Umbilical cord (tissue), 2 donors: ENCODE results near the gene CAPZA1. TPM values are rescaled to one million over a fixed set of nuclear protein-coding genes. Genes with fewer than 3 reads are reported as not detected.

ENCODE experiments used
- DNase-seq: peaks from one replicate; pipeline ENCODE4 v3.0.0-alpha.2; 2015; ENCODE audit warnings: low spot score
- total RNA-seq: library from RNA; depleted of rRNA; stranded (reverse); fragments of >200 nt; gene quantifications from one replicate; pipeline ENCODE4 v1.2.3, GENCODE V29; 2014; ENCODE audit warnings: low replicate concordance; ENCODE audit not compliant: insufficient read depth

The CAPZA1 gene
- total RNA-seq, 1 donor from 2014 or later = 156 TPM

DNA sequence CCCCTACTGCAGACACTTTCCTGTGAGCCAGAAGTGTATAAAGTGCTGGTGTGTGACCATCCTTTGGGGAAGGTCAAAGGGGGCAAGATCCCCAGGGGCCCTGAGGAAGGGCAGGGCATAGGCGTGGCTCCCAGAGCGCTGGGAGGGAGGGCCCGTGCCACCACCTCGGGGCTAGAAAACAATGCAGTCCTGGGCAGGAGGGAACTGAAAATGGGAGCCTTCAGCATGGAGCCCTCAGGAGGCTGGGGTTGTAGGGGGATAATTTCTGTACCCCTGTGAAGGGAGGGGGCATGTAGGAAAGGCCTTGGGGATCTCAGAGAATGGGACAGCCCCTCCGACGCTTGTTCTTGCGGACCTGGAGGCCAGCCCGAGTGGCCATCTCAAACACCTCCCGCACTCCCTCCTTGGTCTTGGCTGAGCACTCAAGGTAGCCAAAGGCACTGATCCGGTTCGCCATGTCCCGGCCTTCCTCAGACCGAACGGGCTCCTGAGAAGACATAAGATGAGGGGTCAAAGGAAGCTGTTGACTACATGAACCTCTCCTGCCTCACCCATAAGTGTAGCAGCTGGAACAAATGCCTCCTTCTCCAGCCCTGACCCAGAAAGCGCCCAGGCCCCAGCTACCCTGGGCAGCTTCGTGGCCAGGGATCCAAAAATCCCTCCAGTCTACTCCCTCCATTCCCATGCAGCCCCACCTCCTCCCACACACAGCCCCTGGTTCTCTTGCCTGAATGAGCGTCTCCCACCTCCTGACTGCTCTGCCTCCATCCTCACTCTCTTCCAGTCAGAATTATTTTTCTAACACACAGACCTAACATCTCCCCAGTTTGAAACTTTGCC, 81.8 kb downstream of the CAPZA1 start:
- DNase-seq = no peak

- DNase-seq = no peak
These were observed 82.4 kb downstream of the CAPZA1 start for GRCh38 chr1:112702067-112702395.

DNA sequence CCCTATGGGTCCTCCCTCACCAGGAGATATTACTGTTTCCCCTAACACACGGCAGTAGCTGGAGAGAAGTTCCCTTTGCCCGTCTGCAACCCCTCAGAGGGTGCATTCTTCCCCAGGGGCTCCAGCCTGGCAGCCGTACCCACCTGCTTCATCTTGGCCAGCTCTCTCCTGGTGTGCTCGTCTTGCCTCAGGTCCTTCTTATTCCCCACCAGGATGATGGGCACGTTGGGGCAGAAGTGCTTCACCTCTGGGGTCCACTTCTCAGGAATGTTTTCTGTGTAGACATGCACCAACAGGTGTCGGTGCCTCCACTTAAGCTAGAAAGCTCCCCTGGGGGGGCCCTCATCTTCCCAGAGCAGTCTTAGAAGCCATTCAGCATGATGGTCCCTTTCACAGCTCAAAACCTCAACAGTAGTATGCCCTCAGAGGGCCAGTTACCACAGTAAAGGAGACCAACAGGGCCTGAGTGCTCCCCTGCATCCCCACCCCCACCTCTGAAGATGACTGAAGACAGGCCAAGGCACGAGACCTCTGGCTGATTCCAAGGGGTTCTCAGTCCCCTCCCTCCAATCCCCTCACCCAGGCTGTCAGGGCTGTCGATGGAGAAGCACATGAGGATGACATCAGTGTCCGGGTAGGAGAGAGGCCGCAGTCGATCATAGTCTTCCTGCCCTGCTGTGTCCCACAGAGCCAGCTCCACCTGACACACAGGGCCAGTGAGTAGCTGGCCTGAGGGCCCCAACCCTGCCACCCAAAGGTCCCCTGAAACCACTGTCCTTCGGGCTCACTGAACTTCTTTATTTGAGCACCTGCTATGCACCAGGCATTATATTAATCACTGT, 83.0 kb downstream of the CAPZA1 start:
- no peak for DNase-seq

DNA sequence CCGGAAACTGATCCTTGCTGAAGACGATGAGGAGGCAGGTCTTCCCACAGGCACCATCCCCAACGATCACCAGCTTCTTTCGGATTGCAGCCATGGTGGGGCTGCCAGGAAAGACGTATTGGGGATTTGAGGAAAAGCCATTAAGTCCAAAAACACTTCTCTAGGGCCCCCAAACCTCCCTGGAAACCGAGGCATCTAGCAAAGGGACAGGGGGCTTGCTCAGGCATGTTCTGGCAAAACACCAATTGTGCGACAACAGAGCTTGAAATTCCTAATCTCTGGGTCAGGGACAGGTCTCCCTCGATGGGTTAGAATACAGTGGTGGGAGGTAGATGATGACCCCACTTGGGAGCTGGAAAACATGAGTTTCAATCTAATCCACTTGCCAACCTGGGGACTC, 84.1 kb downstream of the CAPZA1 start:
- no peak for DNase-seq

- no peak for DNase-seq
These were observed 84.8 kb downstream of the CAPZA1 start for GRCh38 chr1:112704391-112704933.

- DNase-seq = peak; percentile 98
These were observed 85.4 kb downstream of the CAPZA1 start for GRCh38 chr1:112704934-112705627.

DNA sequence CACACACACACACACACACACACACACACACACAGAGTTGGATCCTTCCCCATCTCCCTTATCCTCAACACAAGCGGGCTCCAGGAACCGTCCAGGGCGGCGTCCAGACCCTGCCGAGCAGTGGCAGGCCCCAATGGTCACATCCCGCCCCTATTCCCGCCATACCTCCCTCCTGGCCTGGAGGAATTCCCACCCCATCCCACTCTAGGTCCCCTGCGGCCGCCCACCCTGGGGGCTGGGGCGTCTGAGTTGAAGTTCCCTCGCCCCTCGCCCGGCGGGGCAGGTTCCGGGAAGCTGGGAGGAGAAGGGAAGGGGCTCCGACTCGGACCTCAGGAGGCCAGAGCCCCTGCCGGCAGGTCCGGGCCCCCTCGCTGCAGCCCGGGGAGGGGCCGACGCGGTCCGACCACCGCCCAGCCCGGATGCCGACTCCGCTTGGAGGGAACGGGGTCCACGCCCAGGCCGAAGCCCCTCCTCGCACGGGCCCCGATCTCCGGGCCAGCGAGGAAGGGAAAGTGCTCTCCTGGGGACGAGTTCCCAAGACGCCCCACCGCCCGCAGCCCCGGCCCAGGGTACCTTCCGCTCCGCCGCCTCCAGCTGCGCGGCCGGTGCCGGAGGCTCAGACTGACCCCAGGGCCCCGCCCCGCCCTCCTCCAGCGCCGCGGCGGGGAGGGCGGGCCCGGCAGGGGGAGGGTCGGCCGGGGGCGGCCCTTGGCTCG, 87.0 kb downstream of the CAPZA1 start, which contains the start of gene RHOC:
TSS of gene RHOC (minus strand) at position 623 of the 716 bp plus-strand sequence. CDS start 3,328 bp downstream, outside the sequence.
- peak; percentile 41 for DNase-seq

DNA sequence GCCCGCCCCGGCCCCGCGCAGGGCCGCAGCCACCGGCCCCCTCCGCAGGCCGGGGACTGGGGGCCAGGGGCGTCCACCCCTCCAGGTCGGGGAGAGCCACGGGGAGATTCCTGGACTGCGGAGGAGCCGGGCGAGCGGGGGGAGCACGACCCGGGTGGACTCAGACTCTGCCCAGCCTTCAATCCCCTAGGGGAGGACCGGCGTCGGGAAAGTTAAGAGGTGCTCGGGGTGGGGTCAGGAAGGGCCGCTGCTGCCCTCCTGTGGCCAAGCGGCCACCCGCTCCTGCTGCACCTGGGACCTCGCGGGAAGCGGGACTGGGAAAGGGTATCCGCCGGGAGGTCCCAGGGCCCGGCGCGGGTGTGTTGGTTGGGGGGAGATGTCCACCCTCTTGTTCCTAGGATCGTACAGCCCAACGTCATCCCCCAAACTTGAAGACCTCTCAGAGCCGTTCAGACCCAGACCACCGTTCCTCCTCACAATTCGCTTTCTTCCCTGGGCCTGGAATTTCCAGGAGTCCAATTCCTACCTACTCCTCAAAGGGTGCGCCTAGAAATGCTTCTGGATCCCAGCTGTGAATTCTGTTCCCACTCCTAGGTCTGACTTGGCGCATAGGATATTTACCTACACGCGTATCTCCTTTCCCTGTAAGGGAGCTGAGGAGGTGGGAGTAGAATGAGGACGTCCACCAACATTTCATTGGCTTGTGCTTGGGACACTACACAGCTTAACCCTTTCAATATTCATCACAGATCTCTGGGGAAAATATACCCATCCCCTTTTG, 87.8 kb downstream of the CAPZA1 start:
- peak; percentile 92 for DNase-seq

DNA sequence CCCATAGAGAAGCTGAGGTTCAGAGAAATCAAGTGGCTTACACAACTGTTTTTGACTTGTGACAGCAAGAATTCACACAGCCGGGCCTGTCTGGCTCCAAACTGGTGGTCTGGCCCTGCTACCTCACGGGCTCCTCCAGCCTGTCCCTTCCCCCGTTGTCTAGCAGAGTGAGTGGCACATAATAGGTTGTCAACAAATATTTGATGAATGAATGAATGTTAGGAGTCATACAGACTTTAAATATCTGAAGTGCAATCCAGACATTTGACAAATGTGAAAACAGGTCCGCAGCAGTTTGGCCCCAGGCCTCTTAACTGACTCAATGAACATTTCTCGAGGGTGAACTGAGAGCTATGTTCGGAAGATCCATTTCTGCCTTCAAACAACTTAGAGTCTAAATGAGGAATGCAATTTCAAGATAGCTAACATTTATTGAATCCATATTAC, 88.4 kb downstream of the CAPZA1 start:
- DNase-seq = no peak

- DNase-seq = no peak
These were observed 88.9 kb downstream of the CAPZA1 start for GRCh38 chr1:112708489-112708888.

DNA sequence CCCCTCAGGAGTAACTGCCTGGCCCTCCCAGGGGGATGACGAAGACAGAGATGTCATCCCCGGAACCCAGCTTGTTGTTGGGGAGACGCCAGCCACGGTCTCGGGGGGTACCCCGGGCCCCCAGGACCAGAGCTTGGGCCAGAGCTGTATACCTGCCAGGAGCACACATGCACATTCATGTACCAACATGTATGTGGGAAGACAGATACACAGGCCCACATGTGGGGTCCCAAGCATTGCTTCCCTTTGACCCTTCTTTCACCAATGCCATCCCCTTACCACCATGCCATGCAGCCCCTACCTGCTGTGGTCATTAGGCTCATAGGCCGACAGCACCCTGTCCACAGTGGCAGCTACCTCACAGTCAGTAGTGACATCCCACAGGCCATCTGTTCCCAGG, 90.5 kb downstream of the CAPZA1 start:
- no peak for DNase-seq

GRCh38 chr1:112710586-112710985, 91.0 kb downstream of the CAPZA1 start:
- DNase-seq = no peak

- no peak for DNase-seq
These were observed 91.4 kb downstream of the CAPZA1 start for GRCh38 chr1:112711041-112711440.

DNA sequence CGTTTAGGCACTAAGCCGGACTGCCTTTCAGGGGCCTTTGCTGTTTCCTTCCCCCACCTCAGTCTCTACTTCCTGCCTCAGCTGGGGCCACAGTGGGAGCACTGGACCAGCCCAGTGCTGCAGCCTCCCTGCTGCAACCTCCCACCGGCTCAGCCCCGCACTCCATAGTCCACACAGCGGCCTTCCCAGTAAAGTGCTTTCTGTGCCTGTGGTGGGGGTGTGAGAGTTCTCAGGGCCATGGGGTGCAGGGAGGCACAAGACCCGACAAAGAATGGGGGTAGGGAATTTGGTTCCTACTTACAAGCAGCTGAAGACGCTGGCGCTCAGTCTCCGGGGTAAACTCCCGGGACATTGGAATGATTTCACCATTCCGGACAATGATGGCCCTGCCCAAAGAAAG, 92.0 kb downstream of the CAPZA1 start:
- DNase-seq = no peak

- DNase-seq = no peak
These were observed 92.6 kb downstream of the CAPZA1 start for GRCh38 chr1:112712191-112712590.

DNA sequence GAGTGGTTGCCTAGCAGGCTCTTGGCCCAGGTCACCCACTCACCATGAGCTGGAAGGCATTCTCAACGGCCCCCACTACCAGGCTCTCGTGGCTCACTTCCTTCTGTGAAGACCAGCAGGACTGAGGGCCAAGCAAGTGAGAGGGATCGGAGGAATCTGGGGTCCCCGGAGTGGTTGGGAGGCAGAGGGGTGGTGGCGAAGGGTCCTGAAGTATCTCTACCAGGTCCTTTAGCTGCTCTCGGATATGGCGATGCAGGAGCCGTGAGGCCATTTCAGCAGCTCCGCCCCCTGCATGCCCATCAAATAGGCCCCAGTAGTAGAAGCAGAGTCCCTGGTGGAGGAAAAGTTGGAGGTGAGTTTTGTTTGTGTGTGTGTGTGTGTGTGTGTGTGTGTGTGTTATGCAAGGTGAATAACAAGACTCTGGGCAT, 93.1 kb downstream of the CAPZA1 start:
- DNase-seq = no peak

GRCh38 chr1:112713466-112714312, 94.1 kb downstream of the CAPZA1 start:
- DNase-seq = no peak

- DNase-seq = no peak
These were observed 95.0 kb downstream of the CAPZA1 start for GRCh38 chr1:112714313-112715263.
